Activated CD4-positive, alpha-beta T cell treated with anti-CD3 and anti-CD28 coated beads, Interleukin-2, amount 50 U/mL, for 1 hour (primary cell): ENCODE measurements around the gene DALRD3.

ENCODE experiments used
- DNase-seq: peaks from one replicate; pipeline ENCODE4 v3.0.0-alpha.2; 2020

The DALRD3 gene

GRCh38 chr3:48974076-48974864, 44.1 kb downstream of the DALRD3 start:
- no peak for DNase-seq

- no peak for DNase-seq
Observed at GRCh38 chr3:48970586-48970985, 47.8 kb downstream of the DALRD3 start.

- no peak for DNase-seq
Observed at GRCh38 chr3:48966876-48967361, 51.5 kb downstream of the DALRD3 start.

GRCh38 chr3:48966367-48966766, 52.0 kb downstream of the DALRD3 start:
- DNase-seq = no peak
